ENCODE measurements around the gene HIF1A.
"Not testable (repeated sequence)": the region's sequence is repeated elsewhere in the genome, so short reads cannot be mapped to it uniquely, and the experiment has no call there.

The HIF1A gene

DNA sequence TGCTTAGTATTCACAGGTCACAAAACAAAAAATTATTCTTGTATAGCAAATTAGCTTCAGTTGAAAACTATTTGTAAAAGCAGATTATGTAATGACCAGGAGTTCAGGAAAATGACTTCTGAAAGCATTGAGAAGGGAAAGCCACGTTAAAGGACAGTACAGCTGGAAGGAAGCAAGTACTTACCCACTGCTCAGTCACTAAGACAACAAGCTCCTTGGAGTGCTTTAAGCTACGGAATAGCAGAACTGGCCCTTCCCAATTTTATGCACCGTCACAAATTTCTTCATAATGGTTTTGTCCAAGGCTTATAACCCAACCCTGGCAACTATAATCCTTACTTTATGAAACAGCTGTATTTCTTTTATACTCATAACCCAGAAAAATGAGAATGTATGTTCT is 54.0 kb downstream of the HIF1A start:
- no peak for DNase-seq (ENCODE audit: low spot score)

DNA sequence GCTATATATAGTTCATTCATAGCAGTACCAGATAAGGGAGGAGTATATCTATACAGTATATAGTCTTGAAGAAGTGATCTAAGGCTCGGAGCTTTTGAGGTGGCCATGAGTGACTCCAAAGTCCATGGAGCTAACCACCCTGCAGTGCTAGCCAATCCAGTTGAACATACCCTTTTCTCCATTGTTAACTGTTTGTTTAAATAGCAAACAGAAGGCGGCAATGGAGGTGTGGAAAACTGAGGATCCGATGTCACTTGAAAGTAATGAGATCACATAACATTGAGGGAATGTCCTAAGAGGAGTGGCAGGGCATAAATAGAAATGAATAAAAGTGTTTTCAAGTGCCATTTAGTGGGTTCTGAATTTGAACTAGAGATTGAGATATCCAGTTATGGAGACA is 54.6 kb downstream of the HIF1A start:
- peak; percentile 21 for DNase-seq (ENCODE audit: low spot score)

DNA sequence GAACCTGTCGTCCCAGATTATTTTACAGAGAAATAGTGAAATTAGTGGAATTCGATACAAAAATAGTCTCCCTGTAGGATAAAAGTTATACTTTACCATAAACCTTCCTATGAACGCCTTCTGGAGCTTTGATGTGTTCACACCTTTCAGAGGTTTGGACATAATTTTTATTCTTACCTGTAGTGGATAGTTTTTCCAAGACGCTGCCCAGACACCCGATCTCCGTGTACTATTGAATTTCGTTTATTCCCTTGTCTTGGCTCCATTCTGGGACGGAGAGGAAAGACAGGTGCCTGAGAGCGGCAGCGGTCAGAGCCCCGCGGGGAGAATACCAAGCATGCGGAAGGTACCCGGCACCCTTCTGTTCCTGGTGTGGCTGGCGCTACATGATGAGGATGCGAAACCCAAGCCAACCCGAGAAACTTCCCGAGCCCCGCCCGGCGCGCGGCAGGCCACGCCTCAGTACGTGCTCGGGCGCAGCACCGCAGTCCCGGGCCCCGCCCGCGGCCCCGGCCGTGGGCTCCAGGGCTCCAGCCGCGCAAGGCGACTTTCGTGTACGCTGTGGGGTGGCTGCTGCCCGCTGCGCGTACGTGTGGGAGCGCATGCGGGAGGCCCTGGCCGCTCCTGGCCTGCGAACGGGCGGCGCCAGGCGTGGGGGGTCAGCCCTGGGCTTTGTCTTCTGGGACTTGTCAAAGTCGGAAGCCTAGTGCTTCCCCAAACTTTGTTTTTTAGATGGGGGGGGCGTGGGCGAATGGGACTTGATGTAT is 55.6 kb downstream of the HIF1A start:
- peak; percentile 63 for DNase-seq (ENCODE audit: low spot score)

DNA sequence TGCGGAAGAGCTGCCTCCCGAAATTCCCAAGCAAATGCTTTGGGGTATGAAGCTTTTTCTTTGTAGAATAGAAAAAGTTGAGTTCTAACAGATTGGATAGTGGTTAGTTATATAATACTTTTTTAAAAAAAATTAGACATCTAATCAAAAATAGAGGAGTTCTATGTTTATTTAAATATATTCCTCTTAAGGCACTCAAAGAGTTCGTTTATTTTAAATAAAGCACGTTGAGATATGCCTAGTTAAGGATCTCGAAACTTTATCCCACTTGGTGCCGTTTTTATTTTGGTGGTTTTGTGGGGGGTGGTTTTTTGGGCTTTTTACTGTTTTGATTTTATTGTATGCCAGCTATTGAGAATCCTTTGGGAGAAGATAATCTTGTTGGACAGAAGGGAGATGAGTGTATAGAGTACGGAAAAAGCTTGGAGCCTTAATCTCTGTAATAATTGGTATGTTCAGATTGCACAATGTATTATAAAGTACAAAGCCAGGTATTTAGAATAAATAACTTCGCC is 56.2 kb downstream of the HIF1A start:
- DNase-seq (ENCODE audit: low spot score), result no peak

DNA sequence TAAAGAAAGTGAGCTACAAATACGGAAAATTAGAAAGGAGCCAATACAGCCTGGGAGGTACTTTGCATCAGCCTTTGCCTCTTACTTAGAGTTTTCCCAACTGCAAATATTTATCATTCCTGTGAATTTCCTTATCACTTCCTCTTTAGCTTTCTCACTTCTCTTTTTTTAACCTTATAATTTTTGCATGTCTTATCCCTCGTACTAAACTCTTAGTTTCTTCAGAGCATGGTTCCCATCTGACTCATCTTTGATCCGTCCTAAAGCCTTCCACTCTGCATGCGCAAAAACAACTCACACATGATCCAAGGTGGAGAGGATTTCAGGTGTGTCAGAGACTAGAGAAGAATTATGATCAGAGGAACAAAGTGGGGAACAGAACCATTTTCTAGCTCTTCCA is 57.3 kb downstream of the HIF1A start:
- DNase-seq (ENCODE audit: low spot score), result no peak

DNA sequence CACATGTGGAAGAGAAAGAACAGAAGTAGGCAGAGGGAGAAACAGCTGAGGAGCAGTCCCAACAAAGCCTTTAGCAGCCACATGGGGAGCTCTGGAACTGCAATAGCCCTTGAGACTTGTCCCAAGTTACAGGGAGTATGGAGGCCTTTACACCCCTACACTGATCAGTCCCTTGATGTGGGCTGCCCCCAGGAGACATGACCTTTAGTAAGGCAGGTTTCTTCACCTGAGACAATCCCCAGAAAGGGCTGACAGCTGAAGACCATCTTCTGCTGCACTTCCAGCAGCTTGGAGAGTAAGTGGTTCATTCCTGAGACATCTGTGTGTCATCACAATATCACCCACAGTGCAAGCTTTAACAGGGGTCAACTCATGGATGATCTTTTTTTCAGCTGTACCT is 58.3 kb downstream of the HIF1A start:
- DNase-seq (ENCODE audit: low spot score), result peak; percentile 11

DNA sequence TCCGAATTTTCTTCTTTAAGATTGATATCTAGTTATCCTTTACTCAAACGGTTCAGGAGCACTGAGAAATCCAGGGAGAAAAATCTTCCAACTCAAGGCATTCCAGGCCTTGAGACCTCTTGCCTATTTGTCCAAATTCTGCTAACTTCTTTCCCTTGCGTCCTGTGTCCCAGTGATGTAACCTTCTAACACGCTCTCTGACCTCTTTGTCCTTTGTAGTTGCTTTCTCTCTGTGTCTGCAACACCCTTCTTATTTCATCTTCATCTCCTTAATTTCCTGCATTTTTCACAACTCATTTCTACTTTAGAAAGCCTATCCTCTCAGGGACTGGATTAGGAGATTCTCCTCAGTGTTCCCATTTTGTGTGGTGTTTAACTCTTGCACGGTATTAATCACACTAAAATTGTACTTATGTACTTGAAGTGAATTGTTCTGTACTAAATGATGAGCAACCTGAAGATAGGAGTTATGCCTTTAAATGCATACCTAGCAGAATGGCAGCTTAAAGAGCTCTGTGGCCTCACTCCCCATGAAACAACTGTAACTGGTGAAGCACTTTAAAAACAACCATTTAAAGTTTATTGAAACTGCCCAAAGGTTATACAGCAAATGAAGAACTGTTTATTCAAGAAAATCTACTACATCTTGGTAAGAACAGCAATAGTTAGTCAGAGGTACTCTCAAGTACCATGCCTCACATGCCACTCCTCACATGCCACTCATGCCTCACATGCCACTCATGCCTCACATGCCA is 59.5 kb downstream of the HIF1A start:
- DNase-seq (ENCODE audit: low spot score), result no peak

DNA sequence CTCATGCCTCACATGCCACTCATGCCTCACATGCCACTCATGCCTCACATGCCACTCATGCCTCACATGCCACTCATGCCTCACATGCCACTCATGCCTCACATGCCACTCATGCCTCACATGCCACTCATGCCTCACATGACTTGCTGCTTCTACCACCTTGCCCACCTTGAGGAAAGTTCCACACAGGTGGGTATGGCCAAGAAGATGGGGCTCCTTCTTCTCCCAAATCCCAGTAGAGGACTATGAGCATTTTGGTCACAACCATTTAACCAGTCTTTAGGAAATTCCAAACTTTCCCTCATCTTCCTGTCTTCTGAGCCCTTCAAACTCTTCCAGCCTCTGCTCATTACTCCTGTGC is 60.0 kb downstream of the HIF1A start:
- DNase-seq (ENCODE audit: low spot score), result not testable (repeated sequence)

DNA sequence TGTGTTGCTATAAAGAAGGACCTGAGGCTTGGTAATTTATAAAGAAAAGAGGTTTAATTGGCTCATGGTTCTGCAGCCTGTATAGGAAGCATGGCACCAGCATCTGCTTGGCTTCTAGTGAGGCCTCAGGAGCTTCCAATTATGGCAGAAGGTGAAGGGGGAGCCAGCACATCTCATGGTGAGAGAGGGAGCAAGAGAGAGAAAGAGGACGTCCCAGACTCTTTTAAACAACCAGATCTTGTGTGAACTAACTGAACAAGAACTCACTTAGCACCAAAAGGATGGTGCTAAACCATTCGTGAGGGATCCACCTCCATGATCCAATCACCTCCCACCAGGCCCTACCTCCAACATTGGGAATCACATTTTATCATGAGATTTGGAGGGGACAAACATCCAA is 60.8 kb downstream of the HIF1A start:
- DNase-seq (ENCODE audit: low spot score), result no peak

DNA sequence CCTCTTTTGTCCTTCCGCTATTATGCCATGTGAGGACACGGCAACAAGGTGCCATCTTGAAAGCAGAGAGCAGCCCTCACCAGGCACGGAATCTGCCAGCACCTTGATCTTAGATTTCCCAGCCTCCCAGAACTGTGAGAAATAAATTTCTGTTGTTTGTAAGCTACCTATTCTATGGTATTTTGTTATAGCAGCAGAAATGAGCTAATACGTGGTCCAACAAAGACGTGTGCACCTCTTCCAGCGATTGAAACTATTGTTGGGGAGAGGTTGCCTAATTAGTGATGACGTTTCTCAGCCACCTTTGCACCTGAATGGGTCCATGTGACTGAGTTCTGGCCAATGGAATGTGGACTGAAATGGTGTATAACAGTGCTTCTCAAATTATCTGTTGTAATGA is 64.6 kb downstream of the HIF1A start:
- no peak for DNase-seq (ENCODE audit: low spot score)

DNA sequence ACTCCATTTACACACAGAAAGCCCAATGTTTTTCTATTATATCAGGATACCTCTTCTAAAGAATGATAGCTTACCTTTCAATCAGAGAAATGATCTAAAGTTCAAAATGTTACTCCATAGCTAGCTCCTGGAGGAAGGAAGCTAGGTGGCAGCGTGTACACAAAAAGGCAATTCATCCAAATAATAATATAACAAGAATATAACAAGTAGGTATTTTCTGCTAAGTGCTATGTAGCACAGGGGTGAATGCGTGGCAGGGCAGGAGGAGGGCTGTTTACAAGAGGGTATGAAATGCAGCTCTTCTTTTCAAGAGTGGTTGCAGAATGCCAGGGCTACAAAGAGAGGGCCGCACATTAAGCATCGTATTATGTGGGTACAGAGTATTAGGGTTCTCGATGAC is 66.2 kb downstream of the HIF1A start:
- DNase-seq (ENCODE audit: low spot score), result no peak

DNA sequence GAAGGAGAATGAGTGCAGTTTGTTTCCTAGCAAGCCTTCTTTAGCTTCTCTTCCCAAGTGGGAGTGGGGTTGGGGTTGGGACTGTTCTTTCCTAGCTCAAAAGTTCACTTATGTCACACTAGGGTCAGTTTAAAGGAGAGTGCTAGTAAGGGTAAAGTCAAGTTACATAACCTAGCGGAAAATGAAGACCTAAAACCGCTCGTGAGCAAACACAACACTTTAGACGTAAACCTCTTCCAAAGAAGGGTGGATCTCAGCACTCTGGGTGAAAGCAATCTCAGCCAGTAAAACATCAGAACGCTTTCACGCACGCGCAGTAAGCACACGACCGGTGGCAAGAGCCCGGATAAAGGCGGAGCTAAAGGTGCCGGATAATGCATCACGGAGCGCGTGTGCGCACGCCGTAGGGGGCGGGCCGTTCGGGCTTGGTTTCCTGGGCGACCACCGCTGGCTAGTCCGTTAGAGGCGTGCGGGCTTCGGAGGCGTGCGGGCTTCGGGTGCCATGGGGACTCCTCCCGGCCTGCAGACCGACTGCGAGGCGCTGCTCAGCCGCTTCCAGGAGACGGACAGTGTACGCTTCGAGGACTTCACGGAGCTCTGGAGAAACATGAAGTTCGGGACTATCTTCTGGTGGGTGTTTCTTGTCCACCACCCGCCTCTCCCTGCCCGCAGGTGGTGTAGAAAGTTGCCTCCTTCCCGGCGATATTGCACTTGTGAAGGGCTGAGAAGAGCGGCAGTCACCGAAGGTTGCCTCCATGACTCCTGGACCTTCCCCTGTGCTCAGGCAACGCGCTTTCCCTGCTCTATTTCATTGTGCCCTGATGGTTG is 66.9 kb downstream of the HIF1A start, which contains the start of gene SNAPC1:
Gene SNAPC1 (plus strand): TSS at position 462 of the 828 bp plus-strand sequence. CDS start 41 bp downstream, at position 503.
- peak; percentile 97 for DNase-seq (ENCODE audit: low spot score)

DNA sequence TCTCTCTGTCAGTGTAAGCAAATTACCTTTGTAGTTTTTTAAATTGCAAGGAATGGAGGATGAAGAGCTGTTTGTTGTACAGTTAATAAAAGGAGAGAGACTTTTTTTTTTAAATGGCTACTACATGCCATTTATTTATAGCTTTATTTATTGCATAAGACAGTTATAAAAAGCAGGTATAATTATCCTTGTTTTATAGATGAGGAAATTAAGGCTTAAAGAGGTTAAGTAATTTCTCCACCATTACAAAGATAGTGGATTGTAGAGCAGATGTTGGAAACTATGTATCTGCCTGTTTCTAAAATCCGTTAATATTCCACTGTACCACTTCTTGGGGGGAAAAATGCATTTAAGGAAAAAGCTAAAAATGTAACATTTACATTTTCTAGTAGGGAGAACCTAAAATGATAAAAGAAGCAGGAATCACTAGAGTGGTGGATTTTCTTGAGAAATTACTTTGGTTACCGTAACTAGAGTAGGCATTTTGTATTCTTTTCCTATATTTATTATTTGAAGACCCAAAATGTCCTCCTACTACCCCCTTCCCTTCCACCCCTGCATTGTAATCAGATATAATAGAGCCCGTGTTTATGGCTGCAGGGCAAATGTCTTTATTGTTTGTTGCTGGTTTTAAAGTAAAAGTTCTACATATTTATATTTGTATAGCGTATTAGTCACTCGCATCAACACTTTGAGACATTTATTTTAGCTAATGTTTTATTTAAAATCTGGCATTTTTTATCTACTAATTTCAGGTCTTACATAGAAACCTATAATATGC is 69.2 kb downstream of the HIF1A start:
- no peak for DNase-seq (ENCODE audit: low spot score)

DNA sequence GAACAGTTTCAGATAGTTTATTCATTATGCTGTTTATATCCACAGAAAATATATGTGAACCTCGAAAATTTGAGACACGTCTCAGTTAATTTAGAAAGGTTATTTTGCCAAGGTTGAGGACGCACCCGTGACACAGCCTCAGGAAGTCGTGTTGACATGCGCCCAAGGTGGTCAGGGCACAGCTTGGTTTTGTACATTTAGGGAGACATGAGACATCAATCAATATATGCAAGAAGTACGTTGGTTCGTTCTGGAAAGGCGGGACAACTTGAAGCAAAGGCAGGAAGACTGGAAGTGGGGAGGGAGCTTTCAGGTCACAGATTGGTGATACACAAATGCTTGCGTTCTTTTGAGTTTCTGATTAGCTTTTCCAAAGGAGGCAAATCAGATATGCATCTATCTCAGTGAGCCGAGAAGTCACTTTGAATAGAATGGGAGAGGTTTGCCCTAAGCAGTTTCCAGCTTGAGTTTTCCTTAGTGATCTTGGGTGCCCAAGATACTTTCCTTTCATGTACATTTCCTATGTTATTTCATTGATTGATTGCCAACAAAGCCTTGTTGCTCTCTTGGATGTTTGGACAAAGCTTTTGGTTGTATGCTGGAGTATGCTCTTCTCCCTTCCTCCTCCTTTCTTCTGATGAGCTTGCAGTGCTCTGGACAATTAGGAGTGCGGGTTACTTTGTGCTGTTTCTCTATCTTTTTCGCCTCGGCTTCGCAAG is 70.1 kb downstream of the HIF1A start:
- DNase-seq (ENCODE audit: low spot score), result no peak

DNA sequence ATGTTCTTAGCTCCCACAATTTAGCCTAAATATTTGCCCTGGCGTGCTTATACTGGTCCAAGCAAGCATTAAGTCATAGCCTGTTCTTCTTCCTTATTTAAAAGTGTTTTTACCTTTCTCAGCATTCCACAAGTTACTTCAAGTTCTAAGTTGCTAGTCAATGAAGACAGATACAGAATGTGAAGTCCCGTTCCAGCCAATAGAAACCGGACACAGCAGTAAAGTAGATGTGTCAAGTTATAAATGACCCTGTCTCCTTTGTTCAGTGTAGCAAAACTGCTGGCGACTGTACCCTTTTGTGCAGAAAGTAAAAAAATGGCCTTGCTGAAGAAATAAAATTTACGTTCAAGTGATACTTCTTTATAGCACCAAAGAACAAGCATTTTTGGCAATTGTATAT is 70.8 kb downstream of the HIF1A start:
- DNase-seq (ENCODE audit: low spot score), result no peak

DNA sequence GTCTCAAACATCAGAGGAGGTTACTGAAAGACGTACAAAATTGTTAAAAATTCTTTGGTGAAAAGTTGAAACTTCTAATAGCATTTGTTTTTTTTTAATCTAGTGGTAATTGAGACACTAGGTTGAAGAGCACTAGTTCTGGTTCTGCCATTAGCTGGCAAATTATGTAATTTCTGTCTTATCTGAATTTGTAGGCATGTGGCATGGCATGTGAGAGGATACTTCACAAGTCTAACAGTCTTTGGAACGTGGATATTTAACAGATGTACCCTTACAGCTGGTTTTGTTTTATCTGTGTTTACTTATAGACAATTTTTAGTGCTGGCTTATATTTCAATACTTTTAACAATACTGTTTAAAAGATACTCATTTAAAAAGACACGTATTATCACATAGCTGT is 72.9 kb downstream of the HIF1A start:
- DNase-seq (ENCODE audit: low spot score), result no peak

DNA sequence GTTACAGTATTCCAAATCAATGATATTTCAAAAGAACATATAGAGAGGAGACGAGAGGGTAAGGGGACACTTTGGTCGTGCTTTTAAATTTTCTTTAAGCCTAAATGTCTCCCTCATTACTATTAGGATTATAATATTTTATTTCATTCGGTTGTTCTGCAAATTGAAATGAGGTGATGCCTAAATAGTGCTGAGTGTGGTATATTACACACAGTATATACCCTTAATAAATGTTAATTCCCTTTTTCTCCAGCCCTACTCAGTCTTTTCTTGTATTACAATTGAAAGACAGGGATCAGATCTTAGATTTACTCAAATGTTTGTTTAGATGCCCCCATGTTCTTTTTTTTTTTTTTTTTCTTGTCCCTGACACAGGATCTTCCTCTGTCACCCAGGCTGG is 74.6 kb downstream of the HIF1A start:
- DNase-seq (ENCODE audit: low spot score), result no peak

DNA sequence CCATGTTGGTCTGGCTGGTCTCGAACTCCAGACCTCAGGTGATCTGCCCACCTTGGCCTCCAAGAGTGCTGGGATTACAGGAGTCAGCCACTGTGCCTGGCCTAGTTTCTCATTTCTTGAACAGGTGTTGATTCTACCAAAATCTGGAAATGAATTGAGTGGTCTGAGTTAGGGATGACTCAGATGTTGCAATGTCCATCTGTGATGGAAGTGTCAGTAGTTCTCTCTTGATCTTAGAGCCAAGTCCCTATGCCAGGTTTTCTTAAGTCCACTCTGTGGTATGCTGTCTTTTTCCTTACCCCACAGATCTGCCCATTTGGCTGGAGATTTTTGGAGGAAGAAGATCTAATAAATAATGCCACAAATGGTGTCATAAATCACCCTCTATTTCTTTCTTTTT is 79.5 kb downstream of the HIF1A start:
- DNase-seq (ENCODE audit: low spot score), result no peak

DNA sequence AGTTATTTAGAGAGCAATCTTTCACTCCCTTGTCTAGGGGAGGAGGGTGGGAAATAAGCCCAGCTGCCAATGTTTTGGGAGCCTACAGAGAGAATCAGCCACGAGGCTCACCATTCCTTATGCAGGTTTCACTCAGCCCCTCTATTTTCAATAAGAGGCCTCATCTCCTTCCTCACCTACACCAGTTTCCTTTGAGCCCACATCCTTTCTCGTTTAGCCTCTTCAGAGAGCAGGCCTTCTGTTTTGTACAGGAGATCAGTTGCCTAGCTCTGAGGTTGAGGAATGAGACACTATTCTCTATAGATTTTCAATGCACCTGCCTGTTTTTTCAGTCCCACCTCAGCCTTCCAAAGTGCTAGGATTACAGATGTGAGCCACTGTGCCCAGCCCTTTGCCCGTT is 84.8 kb downstream of the HIF1A start:
- no peak for DNase-seq (ENCODE audit: low spot score)

DNA sequence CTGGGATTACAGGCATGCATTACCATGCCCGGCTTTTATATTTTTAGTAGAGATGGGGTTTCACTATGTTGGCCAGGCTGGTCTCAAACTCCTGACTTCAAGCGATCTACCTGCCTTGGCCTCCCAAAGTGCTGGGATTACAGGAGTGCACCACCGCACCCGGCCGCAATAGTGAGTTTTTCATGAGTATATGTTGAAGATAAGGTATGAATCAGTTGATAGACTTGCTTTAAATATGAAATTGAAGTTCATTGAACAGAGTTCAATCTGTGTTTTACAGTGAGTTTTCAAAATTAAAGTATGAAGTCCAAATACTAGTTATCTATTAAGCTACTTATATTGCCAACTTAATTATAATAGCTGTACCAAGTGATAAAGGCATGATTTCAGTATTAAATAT is 102.0 kb downstream of the HIF1A start:
- no peak for DNase-seq (ENCODE audit: low spot score)

Measured in iPS-NIHi11 (cell line).